NOMO-1 treated with DMSO at 0.1 percent for 48 hours (cell line): ENCODE results near the gene KRT84.
"Not testable (repeated sequence)": the region's sequence is repeated elsewhere in the genome, so short reads cannot be mapped to it uniquely, and the experiment has no call there.

Experiments used
- DNase-seq: peaks from one replicate; lab custom pipeline; 2025; ENCODE audit not compliant: unreplicated experiment; lab: John Stamatoyannopoulos, UW

The KRT84 gene

GRCh38 chr12:52413202-52413601, 27.8 kb upstream of the KRT84 start:
- no peak for DNase-seq

DNA sequence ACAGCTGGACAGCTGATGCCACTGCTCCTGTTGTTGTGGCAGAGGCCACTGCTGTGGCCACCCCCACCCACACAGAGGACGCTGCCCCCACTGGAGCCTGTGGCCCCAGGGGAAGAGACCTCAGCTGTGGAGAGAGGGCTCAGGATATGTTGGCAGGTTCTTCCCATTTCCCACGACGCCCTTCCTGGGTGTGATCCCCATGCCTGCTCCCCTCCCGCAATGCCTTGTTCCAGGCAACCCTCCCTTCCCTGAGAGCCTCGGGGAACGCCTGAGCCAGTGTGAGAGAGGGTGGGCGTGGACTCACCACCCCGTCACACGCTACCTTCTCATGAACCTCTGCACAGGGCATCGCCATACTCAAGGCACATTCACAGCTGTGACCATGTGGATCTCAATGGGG, 26.4 kb upstream of the KRT84 start:
- no peak for DNase-seq

- DNase-seq = not testable (repeated sequence)
Observed at GRCh38 chr12:52410589-52411248, 25.3 kb upstream of the KRT84 start.

- no peak for DNase-seq
Observed at GRCh38 chr12:52407918-52408317, 22.5 kb upstream of the KRT84 start.

DNA sequence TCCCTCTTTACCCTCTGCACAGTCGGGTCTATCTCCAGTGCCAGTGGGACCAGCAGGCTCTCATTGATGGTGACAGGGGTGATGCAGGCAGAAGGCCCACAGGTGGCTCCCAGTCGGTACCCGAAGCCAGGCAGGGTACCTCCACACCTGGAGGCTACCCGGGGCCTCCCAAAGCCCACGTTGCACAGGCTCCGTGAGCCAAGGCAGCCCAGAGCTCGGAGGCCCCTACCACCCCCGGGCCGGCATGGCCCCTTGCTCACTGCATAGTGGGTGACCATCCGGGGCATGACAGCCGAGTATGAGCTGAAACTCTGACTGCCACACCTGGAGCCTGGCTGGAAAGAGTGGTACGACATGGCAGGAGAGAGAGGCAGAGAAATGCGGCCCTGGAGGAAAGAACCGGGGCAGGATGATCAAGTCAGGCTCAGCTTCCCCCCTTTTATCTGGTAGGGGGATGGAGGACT, 20.5 kb upstream of the KRT84 start, which contains the start of gene KRT82:
Gene KRT82 (minus strand): TSS at position 414 of the 464 bp plus-strand sequence. CDS start 58 bp downstream, at position 356.
- no peak for DNase-seq

DNA sequence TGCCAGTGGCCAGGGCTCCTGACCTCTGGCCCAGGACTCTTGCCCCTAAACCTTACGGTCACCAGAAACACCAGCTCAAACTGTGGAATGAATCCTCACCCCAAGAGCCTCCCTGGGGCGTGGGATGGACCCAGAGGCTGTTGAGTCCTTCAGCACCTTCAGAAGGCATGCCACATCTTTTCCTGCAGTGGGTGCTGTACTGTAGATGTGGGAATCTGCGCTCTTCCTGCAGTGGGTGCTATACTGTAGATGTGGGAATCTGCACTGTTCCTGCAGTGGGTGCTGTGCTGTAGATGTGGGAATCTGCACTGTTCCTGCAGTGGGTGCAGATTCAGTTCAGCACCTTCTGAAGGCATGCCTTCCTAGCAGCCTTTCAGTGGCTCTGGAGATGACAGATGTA, 19.5 kb upstream of the KRT84 start:
- no peak for DNase-seq

DNA sequence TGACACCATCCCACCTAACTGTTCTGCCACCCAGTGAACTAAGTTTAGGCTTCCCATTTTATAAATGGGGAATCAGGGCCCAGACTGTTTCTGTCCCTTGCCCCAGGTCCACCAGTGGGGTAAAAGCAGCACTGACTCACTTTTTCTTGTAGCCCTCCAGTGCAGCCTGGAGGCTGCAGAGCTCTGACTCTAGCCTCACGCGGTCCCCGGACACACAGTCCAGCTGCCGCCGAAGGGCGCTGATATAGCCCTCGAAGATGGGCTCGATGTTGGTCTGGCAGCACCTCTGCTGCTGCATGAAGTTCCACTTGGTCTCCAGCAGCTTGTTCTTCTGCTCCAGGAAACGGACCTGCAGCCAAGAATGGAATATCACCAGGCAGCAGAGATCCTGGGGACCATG, 18.1 kb upstream of the KRT84 start:
- DNase-seq = no peak

GRCh38 chr12:52402873-52403540, 17.6 kb upstream of the KRT84 start:
- no peak for DNase-seq

GRCh38 chr12:52402377-52402776, 16.9 kb upstream of the KRT84 start:
- no peak for DNase-seq

DNA sequence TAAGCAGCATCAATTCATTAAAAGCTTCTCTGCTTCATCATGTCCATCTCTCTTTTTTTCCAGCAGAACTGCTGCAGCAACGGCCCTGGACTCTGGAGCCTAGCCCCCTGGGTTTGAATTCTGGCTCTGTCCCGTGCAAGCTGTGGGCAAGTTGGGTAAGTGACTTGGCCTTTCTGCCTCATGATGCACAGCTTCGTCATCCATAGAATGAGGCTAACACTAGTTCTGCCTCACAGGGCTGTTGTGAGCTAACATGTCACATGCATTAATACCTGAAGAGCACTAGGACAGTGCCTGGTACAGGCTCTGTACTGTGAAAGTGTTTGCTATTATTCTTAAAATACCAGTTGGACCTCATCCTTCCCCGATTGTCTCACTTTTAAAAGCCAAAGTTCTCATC, 16.5 kb upstream of the KRT84 start:
- DNase-seq = no peak

DNA sequence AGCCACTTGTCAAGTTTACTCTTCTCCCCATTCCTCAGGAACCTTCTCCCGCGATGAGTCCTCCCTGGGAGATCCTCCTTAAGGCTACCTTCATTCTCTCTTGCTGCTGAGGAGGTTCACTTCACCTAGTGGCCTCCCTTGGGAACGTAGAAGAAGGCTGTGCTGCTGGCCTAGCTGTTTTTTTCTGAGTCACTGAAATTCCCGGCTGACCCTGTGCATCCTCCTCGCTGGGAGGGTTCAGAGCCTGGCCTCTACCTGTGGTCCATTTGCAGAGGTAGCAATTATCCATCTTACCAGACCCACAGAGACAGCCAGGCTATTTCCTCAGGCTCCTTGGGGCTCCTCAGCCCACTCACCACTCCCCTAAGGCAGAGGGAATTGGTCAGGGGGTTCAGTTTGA, 16.1 kb upstream of the KRT84 start:
- DNase-seq = no peak

DNA sequence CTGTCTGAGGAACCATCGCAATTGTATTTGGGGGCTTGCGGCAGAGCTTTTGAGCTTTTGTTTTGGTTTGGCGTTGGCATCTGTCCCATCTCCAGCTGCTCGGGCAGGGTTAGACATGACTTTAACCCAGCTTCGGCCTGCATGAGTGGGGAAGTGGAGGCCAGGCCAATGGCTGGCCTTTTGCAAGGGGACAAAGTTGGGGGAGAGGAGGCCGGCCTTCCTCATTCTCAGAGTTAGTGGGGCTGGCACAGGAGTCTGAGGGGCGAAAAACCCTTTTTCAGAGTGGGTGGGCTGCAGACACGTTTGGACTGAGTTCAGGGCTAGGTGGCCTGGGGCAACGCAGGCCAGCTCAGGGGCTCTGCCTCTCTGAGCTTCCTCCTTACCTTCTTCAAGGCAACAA, 15.5 kb upstream of the KRT84 start:
- no peak for DNase-seq

DNA sequence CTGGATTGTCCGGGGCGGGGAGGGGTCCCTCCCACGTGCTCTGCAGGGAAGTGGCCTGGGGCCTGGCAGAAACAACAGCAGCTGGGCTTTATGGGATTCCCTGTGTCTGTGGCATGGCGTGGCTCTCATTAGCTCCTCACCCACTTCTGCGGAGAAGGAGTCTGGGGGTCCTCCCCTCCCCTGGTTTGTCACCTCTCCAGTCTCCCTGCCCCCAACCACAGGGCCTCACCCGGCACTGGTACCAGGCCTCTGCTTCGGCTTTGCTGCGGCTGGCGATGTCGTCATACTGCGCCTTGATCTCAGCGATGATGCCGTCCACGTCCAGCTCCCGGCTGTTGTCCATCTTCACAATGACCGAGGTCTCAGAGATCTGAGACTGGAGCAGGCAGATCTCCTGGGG, 14.3 kb upstream of the KRT84 start:
- no peak for DNase-seq

DNA sequence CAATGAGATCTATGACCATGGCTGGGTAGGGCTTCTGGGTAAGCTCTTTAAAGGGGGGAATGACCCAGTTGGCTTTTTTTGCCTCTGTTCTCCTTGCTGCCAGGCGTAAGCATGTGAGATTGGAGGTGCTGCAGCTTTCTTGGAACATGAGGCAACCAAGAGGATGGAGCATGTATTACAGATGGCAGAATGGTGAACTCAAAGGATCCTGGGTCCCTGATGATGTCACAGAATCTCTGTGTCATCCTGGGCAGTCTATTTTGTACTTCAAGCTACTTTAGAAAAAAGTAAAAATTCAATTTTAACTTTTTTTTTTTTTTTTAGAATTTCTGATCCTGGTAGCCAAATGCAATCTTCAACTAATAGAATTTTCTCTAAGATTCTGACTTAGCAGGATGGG, 12.7 kb upstream of the KRT84 start:
- no peak for DNase-seq

- no peak for DNase-seq
Observed at GRCh38 chr12:52396656-52397055, 11.2 kb upstream of the KRT84 start.

- DNase-seq = no peak
Observed at GRCh38 chr12:52395761-52396434, 10.4 kb upstream of the KRT84 start.

- no peak for DNase-seq
Observed at GRCh38 chr12:52394836-52395405, 9.5 kb upstream of the KRT84 start.

DNA sequence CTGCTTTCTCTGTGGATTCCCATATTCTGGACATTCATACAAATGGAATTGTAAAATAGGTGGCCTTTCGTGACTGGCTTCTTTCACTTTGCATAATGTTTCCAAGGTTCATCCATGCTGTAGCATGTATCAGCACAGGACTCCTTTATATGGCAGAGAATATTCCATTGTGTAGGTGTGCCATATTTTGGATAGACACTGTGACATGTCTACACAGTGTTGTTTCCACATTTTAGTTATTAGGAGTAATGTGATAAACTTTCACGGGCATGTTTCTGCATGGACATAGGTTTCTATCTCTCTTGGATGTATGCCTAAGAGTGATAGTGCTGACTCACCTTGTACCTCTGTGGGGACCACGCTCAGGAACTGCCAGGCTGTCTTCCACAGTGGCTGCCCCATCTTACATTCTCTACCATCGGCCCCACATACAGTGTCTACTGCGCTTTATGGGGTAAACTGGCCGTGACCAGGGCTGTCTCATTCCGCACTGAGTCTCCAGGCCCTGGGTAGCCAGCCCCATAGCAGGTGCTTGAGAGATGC, 7.1 kb upstream of the KRT84 start:
- DNase-seq = no peak

- no peak for DNase-seq
Observed at GRCh38 chr12:52391618-52392002, 6.2 kb upstream of the KRT84 start.

DNA sequence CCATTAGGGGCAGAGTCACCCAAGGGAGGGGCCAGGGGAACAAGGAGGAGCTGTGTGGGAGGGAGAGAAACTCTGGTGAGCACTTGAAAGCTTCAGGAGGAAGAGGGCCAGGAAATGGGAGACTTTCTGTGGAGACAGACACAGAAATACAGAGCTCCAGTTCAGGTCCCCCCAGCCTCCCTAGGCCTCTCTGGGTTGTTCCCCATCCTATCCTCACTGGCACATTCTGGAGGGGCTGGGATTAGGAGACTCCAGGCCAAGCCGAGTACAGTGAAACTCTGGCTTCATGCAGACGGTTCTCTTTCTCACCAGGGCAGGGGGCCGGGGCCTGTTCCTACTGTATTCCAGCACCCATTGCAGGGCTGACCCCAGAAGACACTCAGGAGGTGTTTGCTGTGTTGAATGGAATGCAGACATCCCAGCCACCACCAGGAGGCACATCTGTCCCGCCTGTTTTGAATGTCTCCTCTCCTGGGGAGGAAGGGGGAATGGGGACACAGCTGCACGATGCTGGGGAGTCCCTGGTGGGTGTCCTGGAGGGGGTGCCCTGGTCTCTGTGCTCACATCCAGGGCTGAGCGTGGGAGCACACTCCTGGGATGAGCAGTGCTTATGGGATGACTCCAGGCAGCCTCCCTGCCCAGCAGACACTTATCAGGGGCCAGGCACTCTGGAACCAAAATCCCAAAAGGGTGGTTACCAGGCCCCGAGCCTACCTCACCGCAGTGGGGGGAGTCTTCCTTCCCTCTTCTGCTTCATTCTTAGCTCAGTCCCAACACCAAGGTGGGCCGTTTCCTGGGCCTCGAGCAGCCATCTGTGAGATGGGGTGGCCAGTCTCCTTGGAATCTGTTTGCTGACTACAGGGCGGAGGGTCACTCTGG, 5.5 kb upstream of the KRT84 start:
- DNase-seq = no peak
